Neural cell (in vitro differentiated cells): ENCODE data around the gene UCK1.
"Not testable (repeated sequence)": the region's sequence is repeated elsewhere in the genome, so short reads cannot be mapped to it uniquely, and the experiment has no call there.

Source experiments
- CTCF ChIP-seq: fragments of 450-650 bp; IDR thresholded peaks from 2 replicates; pipeline ENCODE4 v1.5.1; 2014; ENCODE audit warnings: antibody characterized with exemption, mild to moderate bottlenecking, moderate library complexity; ENCODE audit not compliant: poor library complexity, severe bottlenecking
- EZH2 ChIP-seq: fragments of 200-600, 300-800 bp; shearing (Covaris generic), sonication (generic); IDR thresholded peaks from 2 replicates; pipeline ENCODE4 v1.6.1; 2014; ENCODE audit warnings: antibody characterized with exemption, low read length, borderline replicate concordance, mild to moderate bottlenecking; ENCODE audit not compliant: insufficient read depth, poor library complexity, severe bottlenecking
- POLR2AphosphoS5 ChIP-seq: IDR thresholded peaks from 2 replicates; pipeline ENCODE4 v1.6.1; 2012
- REST ChIP-seq: IDR thresholded peaks from 2 replicates; pipeline ENCODE4 v1.6.1; 2012; ENCODE audit warnings: borderline replicate concordance
- SMC3 ChIP-seq: fragments of 450-650 bp; conservative IDR thresholded peaks from 2 replicates; pipeline ENCODE4 v1.6.1; 2014; ENCODE audit warnings: antibody characterized with exemption, mild to moderate bottlenecking, moderate library complexity; ENCODE audit not compliant: poor library complexity

GRCh38 chr9:131549186-131549585 is 18.1 kb upstream of the UCK1 start:
- TF ChIP-seq EZH2, POLR2AphosphoS5, CTCF, SMC3, REST: not testable (repeated sequence)
